HepG2 (cell line): Measurements from ENCODE around the gene PGAP3. TPM values are rescaled to one million over a fixed set of nuclear protein-coding genes. Genes with fewer than 3 reads are reported as not detected.

Source experiments
- ASH2L ChIP-seq: fragments of 300-600, 200-600 bp; sonication (generic); IDR thresholded peaks from 2 replicates; pipeline ENCODE4 v1.7.0; 2017; ENCODE audit warnings: low read depth, mild to moderate bottlenecking, moderate library complexity, mixed read lengths, low read length; ENCODE audit not compliant: insufficient read length
- GFI1 ChIP-seq: sonication (generic); formaldehyde crosslinking; IDR thresholded peaks from 2 replicates; pipeline ENCODE4 v1.5.0; 2020; ENCODE audit warnings: missing genetic modification reagents, mild to moderate bottlenecking, borderline replicate concordance
- KAT7 ChIP-seq: IDR thresholded peaks from 2 replicates; pipeline ENCODE4 v1.6.1; 2018; ENCODE audit warnings: borderline replicate concordance, missing compliant biosample characterization
- KAT8 ChIP-seq: IDR thresholded peaks from 2 replicates; pipeline ENCODE4 v1.6.1; 2016; ENCODE audit warnings: missing genetic modification reagents, missing compliant biosample characterization
- KDM2A ChIP-seq: sonication (generic); formaldehyde crosslinking; IDR thresholded peaks from 2 replicates; pipeline ENCODE4 v1.4.0; 2020; ENCODE audit warnings: low read depth, missing genetic modification reagents, borderline replicate concordance
- KDM6A ChIP-seq: IDR thresholded peaks from 2 replicates; pipeline ENCODE4 v1.6.1; 2016; ENCODE audit warnings: low read depth
- MAX ChIP-seq: IDR thresholded peaks from 2 replicates; pipeline ENCODE4 v1.6.1; 2012; ENCODE audit warnings: inconsistent platforms
- NCOA2 ChIP-seq: sonication (generic); formaldehyde crosslinking; IDR thresholded peaks from 2 replicates; pipeline ENCODE4 v1.8.0; 2022; ENCODE audit warnings: inconsistent platforms
- NCOR1 ChIP-seq: fragments of 200-600 bp; sonication (generic); IDR thresholded peaks from 2 replicates; pipeline ENCODE4 v1.7.0; 2017; ENCODE audit warnings: antibody characterized with exemption, low read length, borderline replicate concordance
- POLR2AphosphoS2 ChIP-seq: IDR thresholded peaks from 2 replicates; pipeline ENCODE4 v1.6.1; 2011; ENCODE audit warnings: low read depth, low read length, improper control_type of control experiment
- PRDM15 ChIP-seq: sonication (generic); formaldehyde crosslinking; IDR thresholded peaks from 2 replicates; pipeline ENCODE4 v1.4.0; 2020; ENCODE audit warnings: missing genetic modification reagents
- RXRB ChIP-seq: IDR thresholded peaks from 2 replicates; pipeline ENCODE4 v1.6.1; 2016; ENCODE audit warnings: borderline replicate concordance, missing genetic modification reagents, missing compliant biosample characterization
- SIN3B ChIP-seq: fragments of 150-350 bp; IDR thresholded peaks from 2 replicates; pipeline ENCODE4 v1.6.1; 2014; ENCODE audit warnings: low read length
- SMYD3 ChIP-seq: sonication (generic); formaldehyde crosslinking; IDR thresholded peaks from 2 replicates; pipeline ENCODE4 v1.8.1; 2023; ENCODE audit warnings: mild to moderate bottlenecking, missing genetic modification reagents
- ZBTB10 ChIP-seq: sonication (generic); formaldehyde crosslinking; IDR thresholded peaks from 2 replicates; pipeline ENCODE4 v1.4.0; 2020; ENCODE audit warnings: missing genetic modification reagents, borderline replicate concordance
- ZFYVE20 ChIP-seq: sonication (generic); formaldehyde crosslinking; IDR thresholded peaks from 2 replicates; pipeline ENCODE4 v1.8.0; 2023; ENCODE audit warnings: low read depth, mild to moderate bottlenecking, moderate library complexity, missing genetic modification reagents, borderline replicate concordance
- ZNF160 ChIP-seq: sonication (generic); formaldehyde crosslinking; IDR thresholded peaks from 2 replicates; pipeline ENCODE4 v1.8.0; 2022; ENCODE audit warnings: mild to moderate bottlenecking, inconsistent platforms, missing genetic modification reagents
- ZNF598 ChIP-seq: sonication (generic); formaldehyde crosslinking; IDR thresholded peaks from 2 replicates; pipeline ENCODE4 v1.5.1; 2020; ENCODE audit warnings: mild to moderate bottlenecking, missing genetic modification reagents, borderline replicate concordance
- polyA plus RNA-seq, 8 experiments: library from polyadenylated mRNA; depleted of rRNA in 3 of 8; stranded (reverse) in 7 of 8; unstranded in 1 of 8; fragments of >200 nt; fragmentation: Illumina TruSeq in 4 of 8; extraction: Trizol in 4 of 8; gene quantifications; 2 replicates each; pipeline versions ENCODE4 v1.2.1 to v1.2.3, GENCODE V29; 2011 to 2016; ENCODE audit warnings: low read depth in 4 of 8, missing spikeins in 1 of 8, mixed read lengths in 1 of 8; ENCODE audit not compliant: insufficient read depth in 1 of 8
- total RNA-seq, 5 experiments: library from RNA; depleted of rRNA; stranded (reverse); fragments of >200 nt; fragmentation: Illumina TruSeq; extraction: Trizol; gene quantifications; 2 replicates each; pipeline ENCODE4 v1.2.3, GENCODE V29; 2016; ENCODE audit warnings: low read depth in 1 of 5
- TF ChIP-seq, protein P1 (sequence below): sonication (generic); formaldehyde crosslinking; IDR thresholded peaks from 2 replicates; pipeline ENCODE4 v1.8.1; 2022; ENCODE audit warnings: low read depth, mild to moderate bottlenecking, missing genetic modification reagents

PGAP3 gene
- total and polyA plus RNA-seq, 2 of the 13 experiments (the other 11 are each of a cell fraction or from before 2014, with no cell fraction given): 11.9 to 14.6 TPM

DNA sequence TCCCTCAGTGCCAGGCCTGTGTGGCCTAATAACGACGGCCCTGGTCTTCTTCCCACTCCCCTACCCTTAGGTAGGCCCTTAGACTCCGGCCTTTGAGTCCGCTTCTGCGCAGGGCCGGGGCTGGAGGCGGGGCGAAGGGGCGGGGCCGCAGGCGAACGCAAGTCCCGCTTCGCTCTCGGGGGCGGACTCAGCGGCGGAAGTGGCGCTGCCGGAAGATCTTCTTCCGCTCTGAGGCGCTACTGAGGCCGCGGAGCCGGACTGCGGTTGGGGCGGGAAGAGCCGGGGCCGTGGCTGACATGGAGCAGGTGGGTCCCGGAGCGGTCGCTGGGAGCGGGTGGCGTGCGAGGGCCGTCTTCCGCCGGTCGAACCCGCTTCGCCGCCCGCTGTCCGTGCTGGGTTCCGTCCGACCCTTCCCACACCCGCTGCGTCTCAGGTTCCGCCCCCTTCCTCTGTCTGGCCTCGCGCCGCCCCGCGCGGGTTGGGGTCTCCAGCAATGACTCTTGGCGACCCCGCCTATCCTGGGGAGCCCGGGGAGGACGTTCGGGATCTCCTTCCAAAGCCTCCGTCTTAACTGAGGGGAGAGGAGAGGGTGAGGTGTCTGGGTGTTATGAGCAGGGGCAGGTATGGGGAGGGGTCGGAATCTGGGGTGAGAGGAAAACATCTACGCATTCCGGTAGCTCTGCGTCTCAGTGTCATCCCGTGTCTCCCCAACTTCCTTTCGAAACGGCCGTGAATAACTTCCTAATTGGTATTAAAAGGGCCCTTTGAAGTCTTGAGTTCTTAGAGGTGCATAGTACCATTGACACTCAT, 50.7 kb downstream of the PGAP3 start, which contains the start of gene STARD3 (continued):
- TF ChIP-seq KAT8 (CRISPR knock-in tag) (peak; percentile 95), ZNF160 (CRISPR knock-in tag) (0 out of 2 replicates have a peak, but pooled peaks have one; percentile 68), SIN3B (peak; percentile 80), POLR2AphosphoS2 (no peak), MAX (peak; percentile 86), NCOA2 (CRISPR knock-in tag) (peak; percentile 14; the same call in 1 of the 2 replicates), GFI1 (peak; percentile 59; the same call in 1 of the 2 replicates), ZNF598 (CRISPR knock-in tag) (no peak; the same call in 1 of the 2 replicates), KAT7 (CRISPR knock-in tag) (peak; percentile 81; the same call in 1 of the 2 replicates), RXRB (CRISPR knock-in tag) (peak; percentile 56), PRDM15 (CRISPR knock-in tag) (peak; percentile 80), KDM6A (CRISPR knock-in tag) (no peak), ZFYVE20 (CRISPR knock-in tag) (peak; percentile 66; the same call in 1 of the 2 replicates), ASH2L (peak; percentile 97), ZBTB10 (peak; percentile 25; the same call in 1 of the 2 replicates), SMYD3 (CRISPR knock-in tag) (no peak), KDM2A (CRISPR knock-in tag) (peak; percentile 93), NCOR1 (peak; percentile 54; the same call in 1 of the 2 replicates)
- TF ChIP-seq, protein P1, sequence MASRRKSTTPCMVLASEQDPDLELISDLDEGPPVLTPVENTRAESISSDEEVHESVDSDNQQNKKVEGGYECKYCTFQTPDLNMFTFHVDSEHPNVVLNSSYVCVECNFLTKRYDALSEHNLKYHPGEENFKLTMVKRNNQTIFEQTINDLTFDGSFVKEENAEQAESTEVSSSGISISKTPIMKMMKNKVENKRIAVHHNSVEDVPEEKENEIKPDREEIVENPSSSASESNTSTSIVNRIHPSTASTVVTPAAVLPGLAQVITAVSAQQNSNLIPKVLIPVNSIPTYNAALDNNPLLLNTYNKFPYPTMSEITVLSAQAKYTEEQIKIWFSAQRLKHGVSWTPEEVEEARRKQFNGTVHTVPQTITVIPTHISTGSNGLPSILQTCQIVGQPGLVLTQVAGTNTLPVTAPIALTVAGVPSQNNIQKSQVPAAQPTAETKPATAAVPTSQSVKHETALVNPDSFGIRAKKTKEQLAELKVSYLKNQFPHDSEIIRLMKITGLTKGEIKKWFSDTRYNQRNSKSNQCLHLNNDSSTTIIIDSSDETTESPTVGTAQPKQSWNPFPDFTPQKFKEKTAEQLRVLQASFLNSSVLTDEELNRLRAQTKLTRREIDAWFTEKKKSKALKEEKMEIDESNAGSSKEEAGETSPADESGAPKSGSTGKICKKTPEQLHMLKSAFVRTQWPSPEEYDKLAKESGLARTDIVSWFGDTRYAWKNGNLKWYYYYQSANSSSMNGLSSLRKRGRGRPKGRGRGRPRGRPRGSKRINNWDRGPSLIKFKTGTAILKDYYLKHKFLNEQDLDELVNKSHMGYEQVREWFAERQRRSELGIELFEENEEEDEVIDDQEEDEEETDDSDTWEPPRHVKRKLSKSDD (CRISPR knock-in tag): peak; percentile 33; the same call in 1 of the 2 replicates
